Hepatocyte (in vitro differentiated cells): ENCODE measurements around the gene MAPK8.

ENCODE experiments used
- EZH2 ChIP-seq: fragments of 200-600 bp; sonication (generic); IDR thresholded peaks from 2 replicates; pipeline ENCODE4 v1.6.1; 2016; ENCODE audit warnings: antibody characterized with exemption, mild to moderate bottlenecking, borderline replicate concordance
- TF ChIP-seq, protein P1 (sequence below): fragments of 200-600 bp; sonication (generic); IDR thresholded peaks from 2 replicates; pipeline ENCODE4 v1.5.1; 2016; ENCODE audit warnings: antibody characterized with exemption, mild to moderate bottlenecking; ENCODE audit not compliant: poor library complexity

- TF ChIP-seq EZH2 = no peak
- TF ChIP-seq, protein P1, sequence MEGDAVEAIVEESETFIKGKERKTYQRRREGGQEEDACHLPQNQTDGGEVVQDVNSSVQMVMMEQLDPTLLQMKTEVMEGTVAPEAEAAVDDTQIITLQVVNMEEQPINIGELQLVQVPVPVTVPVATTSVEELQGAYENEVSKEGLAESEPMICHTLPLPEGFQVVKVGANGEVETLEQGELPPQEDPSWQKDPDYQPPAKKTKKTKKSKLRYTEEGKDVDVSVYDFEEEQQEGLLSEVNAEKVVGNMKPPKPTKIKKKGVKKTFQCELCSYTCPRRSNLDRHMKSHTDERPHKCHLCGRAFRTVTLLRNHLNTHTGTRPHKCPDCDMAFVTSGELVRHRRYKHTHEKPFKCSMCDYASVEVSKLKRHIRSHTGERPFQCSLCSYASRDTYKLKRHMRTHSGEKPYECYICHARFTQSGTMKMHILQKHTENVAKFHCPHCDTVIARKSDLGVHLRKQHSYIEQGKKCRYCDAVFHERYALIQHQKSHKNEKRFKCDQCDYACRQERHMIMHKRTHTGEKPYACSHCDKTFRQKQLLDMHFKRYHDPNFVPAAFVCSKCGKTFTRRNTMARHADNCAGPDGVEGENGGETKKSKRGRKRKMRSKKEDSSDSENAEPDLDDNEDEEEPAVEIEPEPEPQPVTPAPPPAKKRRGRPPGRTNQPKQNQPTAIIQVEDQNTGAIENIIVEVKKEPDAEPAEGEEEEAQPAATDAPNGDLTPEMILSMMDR = no peak
Observed at GRCh38 chr10:48257407-48257961, 49.0 kb upstream of the MAPK8 start.
